ENCODE data around the gene NME8. TPM values are rescaled to one million over a fixed set of nuclear protein-coding genes. Genes with fewer than 3 reads are reported as not detected.
A peak's percentile ranks its signal among the peaks of the same experiment; 100 is the strongest.

Gene NME8
- total RNA-seq, 1 experiment from 2014 or later, result not detected

- TSS peak; percentile 68 for BruUV-seq (replicated peaks)
- Histone ChIP-seq H3K4me3 (replicated peaks in 1 of 2; ENCODE audit: low read depth in 1 of 2, low read length in 2 of 2) (peak overlapping the region; percentile 48 to 64), H3K27me3 (ENCODE audit: insufficient read depth, low read length) (no peaks in the 10 kb centered on the region), H3K9me2 (ENCODE audit: insufficient read depth) (no peaks in the 10 kb centered on the region), H3K27ac (ENCODE audit: low read depth, low read length) (no peak overlapping the region; the same call in 1 of the 2 replicates), H3K9me3 (ENCODE audit: control insufficient read depth in 1 of 2, insufficient read depth in 1 of 2, low read depth in 1 of 2, low read length in 2 of 2) (peaks cover 0 to 5% of the 10 kb centered on the region in 2 experiments; a peak in 1 of 4 replicates), H2AFZ (ENCODE audit: low read depth, low read length, poor library complexity, severe bottlenecking) (no peak overlapping the region), H3K4me2 (ENCODE audit: low read length) (peak overlapping the region; percentile 72), H4K20me1 (ENCODE audit: insufficient read depth) (no peaks in the 10 kb centered on the region), H3K36me3 (ENCODE audit: control insufficient read depth in 1 of 2, insufficient read depth in 2 of 2, low read length in 2 of 2) (0 out of 4 replicates have a peak, but pooled peaks cover 0 to 4% of the 10 kb centered on the region in 2 experiments), H3K79me2 (ENCODE audit: insufficient read depth, low read length) (peaks cover 12% of the 10 kb centered on the region), H3K4me1 (ENCODE audit: control insufficient read depth in 1 of 2, insufficient read depth in 2 of 2, low read length in 2 of 2) (peaks cover 9 to 16% of the 10 kb centered on the region in 2 experiments; a peak in 2 of 4 replicates), H3K9ac (ENCODE audit: low read length) (peak overlapping the region; percentile 69)
- ATAC-seq, result no peak
- no peak for TF ChIP-seq ZBTB33 (IDR thresholded peaks at IDR 0.05; ENCODE audit: extremely low read depth, insufficient replicate concordance, low read length)
- TF ChIP-seq SRF (IDR thresholded peaks at IDR 0.05; ENCODE audit: low read depth), result no peak
- TF ChIP-seq POLR2A (IDR thresholded peaks at IDR 0.05; ENCODE audit: borderline replicate concordance, extremely low read depth, insufficient read depth, insufficient read length), result no peak
- TF ChIP-seq MAX (IDR thresholded peaks at IDR 0.05), result no peak
- no peak for TF ChIP-seq EZH2phosphoT487 (IDR thresholded peaks at IDR 0.05; ENCODE audit: borderline replicate concordance)
- TF ChIP-seq ZFX (IDR thresholded peaks at IDR 0.05), result no peak
- no peak for TF ChIP-seq ZNF274 (IDR thresholded peaks at IDR 0.05; ENCODE audit: low read depth, low read length)
- no peak for TF ChIP-seq REST (IDR thresholded peaks at IDR 0.05; ENCODE audit: low read depth)
- no peak for DNase-seq (ENCODE audit: low read depth, low spot score)
- CTCF ChIA-PET, result no interaction called here
- RAD21 ChIA-PET (ENCODE audit: low non-redundant PET in 1 of 2, low total read pairs in 2 of 2, uncharacterized antibody in 2 of 2, unreplicated experiment in 2 of 2), result no interaction called here
- POLR2A ChIA-PET, result no interaction called here
- intact Hi-C loops (cut with micrococcal nuclease), result no loop called here
Measured at GRCh38 chr7:37921876-37922275, 73.5 kb downstream of the NME8 start.
